Esophagus muscularis mucosa (tissue), 4 donors: ENCODE results near the gene FTCDNL1. TPM values are rescaled to one million over a fixed set of nuclear protein-coding genes. Genes with fewer than 3 reads are reported as not detected.

Source experiments
- DNase-seq: peaks from one replicate; pipeline ENCODE4 v3.0.0-alpha.2; 2017; ENCODE audit errors: extremely low spot score
- H3K27ac ChIP-seq, 4 donors: fragments of 200-600 bp; sonication (generic); replicated peaks in 1 of 4; 1 replicate in 3 of 4; 2 replicates in 1 of 4; pipeline ENCODE4 v1.5.1; 2016 to 2019; ENCODE audit warnings: mild to moderate bottlenecking in 1 of 4
- H3K27me3 ChIP-seq, 4 donors: fragments of 200-600 bp; sonication (generic); one replicate each; pipeline versions ENCODE4 v1.5.1 to v1.6.0; 2016 to 2019
- H3K36me3 ChIP-seq, 4 donors: fragments of 200-600 bp; sonication (generic); one replicate each; pipeline ENCODE4 v1.5.1; 2016 to 2019
- H3K4me1 ChIP-seq, 4 donors: fragments of 200-600 bp; sonication (generic); one replicate each; pipeline ENCODE4 v1.5.1; 2016 to 2019
- H3K4me3 ChIP-seq, 4 donors: fragments of 200-600 bp; sonication (generic); 1 replicate in 2 of 4; 2 replicates in 2 of 4; pipeline ENCODE4 v1.5.1; 2016 to 2019; ENCODE audit warnings: mild to moderate bottlenecking in 4 of 4, moderate library complexity in 1 of 4
- H3K9me3 ChIP-seq, 4 donors: fragments of 200-600 bp; sonication (generic); 1 replicate in 3 of 4; 2 replicates in 1 of 4; pipeline ENCODE4 v1.5.1; 2016 to 2019
- CTCF ChIP-seq, 3 experiments: fragments of 200-600 bp in 2 of 3; fragments of 450-650 bp in 1 of 3; sonication (generic) in 2 of 3; IDR thresholded peaks; one replicate each; pipeline ENCODE4 v1.5.1; 2017 to 2019; ENCODE audit warnings: antibody characterized with exemption in 3 of 3, mild to moderate bottlenecking in 2 of 3, moderate library complexity in 1 of 3
- EP300 ChIP-seq: sonication (generic); formaldehyde crosslinking; IDR thresholded peaks from one replicate; pipeline ENCODE4 v1.6.1; 2017; ENCODE audit warnings: antibody characterized with exemption
- POLR2A ChIP-seq: fragments of 450-650 bp; IDR thresholded peaks from one replicate; pipeline ENCODE4 v1.6.1; 2017; ENCODE audit warnings: antibody characterized with exemption, moderate library complexity, mild to moderate bottlenecking, low read depth
- POLR2AphosphoS5 ChIP-seq, 2 donors: sonication (generic); formaldehyde crosslinking; IDR thresholded peaks; one replicate each; pipeline ENCODE4 v1.6.1; 2017; ENCODE audit warnings: antibody characterized with exemption in 2 of 2
- WGBS: methylation state at CpG from one replicate; pipeline ENCODE4 v1.1.5; 2018; 5-methylcytosine and 5-hydroxymethylcytosine counted together
- intact Hi-C: fragments of 100-400 bp; cut with DNase I; formaldehyde crosslinking; loops from one replicate; pipeline ENCODE4 v1.15.1; 2023
- total RNA-seq, 4 donors: library from RNA; depleted of rRNA; stranded (reverse); fragments of >200 nt; gene quantifications; one replicate each; pipeline versions ENCODE4 v1.1.0 to v1.2.1, GENCODE V29; 2016

Gene FTCDNL1
- total RNA-seq, 4 donors from 2014 or later, result 1.2 to 5.3 (median 2.0) TPM

- TF ChIP-seq POLR2AphosphoS5 (IDR thresholded peaks at IDR 0.05) (no peak), EP300 (no peak), CTCF (IDR thresholded peaks at IDR 0.05) (no peak), POLR2A (no peak)
- DNase-seq, result peak; percentile 47
- H3K36me3 ChIP-seq, result no peaks in the 10 kb centered on the region
- 78% methylated on average over 3 of the region's 3 CpGs for WGBS
- H3K9me3 ChIP-seq, result no peaks in the 10 kb centered on the region
- no peaks in the 10 kb centered on the region for H3K4me1 ChIP-seq
- intact Hi-C loops, result no loop called here
- H3K4me3 ChIP-seq, result no peak overlapping the region
- no peaks in the 10 kb centered on the region for H3K27me3 ChIP-seq
- no peak overlapping the region for H3K27ac ChIP-seq
These were observed 75.7 kb downstream of the FTCDNL1 start for GRCh38 chr2:199775267-199775666.

- intact Hi-C loops, result no loop called here
- Histone ChIP-seq H3K27ac (no peak overlapping the region), H3K4me1 (no peaks in the 10 kb centered on the region), H3K27me3 (no peaks in the 10 kb centered on the region), H3K9me3 (no peaks in the 10 kb centered on the region), H3K4me3 (no peak overlapping the region), H3K36me3 (no peaks in the 10 kb centered on the region)
- WGBS, result 60% methylated on average over 12 of the region's 12 CpGs
- DNase-seq, result peak; percentile 39
- TF ChIP-seq EP300 (no peak), POLR2A (no peak), CTCF (IDR thresholded peaks at IDR 0.05) (no peak), POLR2AphosphoS5 (IDR thresholded peaks at IDR 0.05) (no peak)
These were observed 78.7 kb downstream of the FTCDNL1 start for GRCh38 chr2:199772035-199772976.

- 76% methylated on average over 2 of the region's 2 CpGs for WGBS
- peak; percentile 31 for DNase-seq
- Histone ChIP-seq H3K27ac (no peak overlapping the region), H3K9me3 (no peaks in the 10 kb centered on the region), H3K4me1 (no peaks in the 10 kb centered on the region), H3K27me3 (no peaks in the 10 kb centered on the region), H3K36me3 (no peaks in the 10 kb centered on the region), H3K4me3 (no peak overlapping the region)
- TF ChIP-seq EP300 (no peak), POLR2A (no peak), POLR2AphosphoS5 (IDR thresholded peaks at IDR 0.05) (no peak), CTCF (IDR thresholded peaks at IDR 0.05) (no peak)
- intact Hi-C loops, result no loop called here
These were observed 80.3 kb downstream of the FTCDNL1 start for GRCh38 chr2:199770716-199771115.

GRCh38 chr2:199765646-199766045 lies 85.3 kb downstream of the FTCDNL1 start:
- H3K36me3 ChIP-seq, result no peaks in the 10 kb centered on the region
- H3K4me3 ChIP-seq, result no peak overlapping the region
- intact Hi-C loops, result no loop called here
- TF ChIP-seq POLR2A, result no peak
- no peak for TF ChIP-seq CTCF (IDR thresholded peaks at IDR 0.05)
- TF ChIP-seq EP300, result no peak
- TF ChIP-seq POLR2AphosphoS5 (IDR thresholded peaks at IDR 0.05), result no peak
- H3K9me3 ChIP-seq, result no peaks in the 10 kb centered on the region
- WGBS, result 70% methylated on average over 5 of the region's 5 CpGs
- no peak overlapping the region for H3K27ac ChIP-seq
- no peaks in the 10 kb centered on the region for H3K27me3 ChIP-seq
- peak; percentile 60 for DNase-seq
- H3K4me1 ChIP-seq, result no peaks in the 10 kb centered on the region
